HepG2 (cell line): ENCODE data around the gene DOCK2.

ENCODE experiments used
- ATF6 ChIP-seq: sonication (generic); formaldehyde crosslinking; conservative IDR thresholded peaks from 2 replicates; pipeline ENCODE4 v1.4.0; 2020; ENCODE audit warnings: missing genetic modification reagents
- CCAR2 ChIP-seq: fragments of 200-400 bp; formaldehyde crosslinking; optimal IDR thresholded peaks from 2 replicates; pipeline ENCODE3; 2018; ENCODE audit warnings: low read depth, mild to moderate bottlenecking, low read length, moderate library complexity
- CTCF ChIP-seq: sonication (generic); formaldehyde crosslinking; IDR thresholded peaks from 2 replicates; pipeline ENCODE4 v1.5.0; 2020; ENCODE audit warnings: mild to moderate bottlenecking, missing genetic modification reagents, moderate library complexity
- MEIS2 ChIP-seq: sonication (generic); formaldehyde crosslinking; IDR thresholded peaks from 2 replicates; pipeline ENCODE4 v1.9.0; 2021; ENCODE audit warnings: mild to moderate bottlenecking, missing genetic modification reagents
- MYC ChIP-seq: sonication (generic); formaldehyde crosslinking; IDR thresholded peaks from 2 replicates; pipeline ENCODE4 v1.9.0; 2021; ENCODE audit warnings: missing genetic modification reagents, borderline replicate concordance
- REST ChIP-seq, 2 experiments: IDR thresholded peaks; 2 replicates each; pipeline ENCODE4 v1.6.1; 2011 to 2012; ENCODE audit warnings: low read length in 2 of 2, borderline replicate concordance in 1 of 2, low read depth in 1 of 2, mild to moderate bottlenecking in 1 of 2, moderate library complexity in 1 of 2
- ZBTB20 ChIP-seq: sonication (generic); formaldehyde crosslinking; IDR thresholded peaks from 2 replicates; pipeline ENCODE4 v1.8.1; 2023; ENCODE audit warnings: missing genetic modification reagents, low read depth, mild to moderate bottlenecking, borderline replicate concordance
- ZBTB40 ChIP-seq, 2 experiments: fragments of 450-650 bp in 1 of 2; sonication (generic) in 1 of 2; formaldehyde crosslinking in 1 of 2; IDR thresholded peaks; 2 replicates each; pipeline versions ENCODE4 v1.6.1 to v1.8.0; 2016 to 2022; ENCODE audit warnings: antibody characterized with exemption in 1 of 2, mild to moderate bottlenecking in 1 of 2, missing genetic modification reagents in 1 of 2
- ZNF724P ChIP-seq: sonication (generic); formaldehyde crosslinking; IDR thresholded peaks from 2 replicates; pipeline ENCODE4 v1.8.0; 2022; ENCODE audit warnings: missing genetic modification reagents, borderline replicate concordance
- ZNF850 ChIP-seq: sonication (generic); formaldehyde crosslinking; conservative IDR thresholded peaks from 2 replicates; pipeline ENCODE4 v1.9.0; 2021; ENCODE audit warnings: mild to moderate bottlenecking, missing genetic modification reagents

GRCh38 chr5:169851321-169851850, 214.3 kb downstream of the DOCK2 start:
- no peak for TF ChIP-seq ZNF850 (CRISPR knock-in tag)
- no peak for TF ChIP-seq CTCF (CRISPR knock-in tag)
- no peak for TF ChIP-seq MYC (CRISPR knock-in tag)
- no peak for TF ChIP-seq CCAR2
- no peak for TF ChIP-seq MEIS2 (CRISPR knock-in tag)
- TF ChIP-seq REST (IDR thresholded peaks at IDR 0.05; ENCODE audit: borderline replicate concordance in 1 of 2, low read depth in 1 of 2, low read length in 2 of 2): no peak
- TF ChIP-seq ZBTB20 (CRISPR knock-in tag): no peak
- no peak for TF ChIP-seq ATF6 (CRISPR knock-in tag)
- TF ChIP-seq ZNF724P (CRISPR knock-in tag): no peak
- TF ChIP-seq ZBTB40 (IDR thresholded peaks at IDR 0.05): no peak
- no peak for TF ChIP-seq ZBTB40 (CRISPR knock-in tag; IDR thresholded peaks at IDR 0.05)
